ENCODE measurements around the gene RASA3.
"Not testable (repeated sequence)": the region's sequence is repeated elsewhere in the genome, so short reads cannot be mapped to it uniquely, and the experiment has no call there.

Gene RASA3

DNA sequence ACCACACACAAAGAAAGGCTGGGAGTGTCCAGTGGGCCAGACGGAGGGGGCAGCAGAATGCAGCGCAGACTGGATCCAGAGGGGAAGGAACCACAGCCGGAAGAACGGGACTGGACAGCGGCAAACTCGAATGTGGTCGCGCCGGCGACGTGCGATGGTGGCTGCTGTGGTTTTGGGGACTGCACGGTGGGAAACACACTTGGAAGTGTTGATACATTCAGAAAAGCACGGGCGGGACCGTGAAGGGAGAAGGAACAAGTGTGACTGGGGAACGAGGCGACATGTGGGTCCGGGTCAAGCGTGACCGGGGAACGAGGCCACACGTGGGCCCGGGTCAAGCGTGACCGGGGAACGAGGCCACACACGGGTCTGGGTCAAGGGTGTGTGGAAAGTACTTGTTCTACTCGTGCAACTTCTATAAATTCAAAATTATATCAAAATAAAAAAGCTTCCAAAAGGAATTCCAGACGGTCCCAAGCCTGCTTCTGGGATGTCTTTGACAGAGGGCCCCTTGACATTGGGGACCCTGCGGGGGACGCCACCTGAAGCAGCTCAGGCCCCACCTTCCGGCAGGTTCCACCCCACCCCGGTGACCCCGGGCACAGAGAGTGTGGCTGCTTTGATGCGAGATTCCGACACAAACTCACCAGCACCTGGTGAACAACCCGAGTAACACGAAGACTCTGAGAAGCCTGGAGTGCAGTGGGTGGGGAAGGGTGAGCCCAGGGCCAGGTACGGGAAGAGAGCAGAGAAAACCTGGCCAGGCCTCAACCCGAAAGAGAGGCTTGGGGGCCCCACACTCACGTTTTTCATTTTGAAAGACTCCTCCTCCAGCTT lies 133.4 kb downstream of the RASA3 start:
- no peak for DNase-seq

DNA sequence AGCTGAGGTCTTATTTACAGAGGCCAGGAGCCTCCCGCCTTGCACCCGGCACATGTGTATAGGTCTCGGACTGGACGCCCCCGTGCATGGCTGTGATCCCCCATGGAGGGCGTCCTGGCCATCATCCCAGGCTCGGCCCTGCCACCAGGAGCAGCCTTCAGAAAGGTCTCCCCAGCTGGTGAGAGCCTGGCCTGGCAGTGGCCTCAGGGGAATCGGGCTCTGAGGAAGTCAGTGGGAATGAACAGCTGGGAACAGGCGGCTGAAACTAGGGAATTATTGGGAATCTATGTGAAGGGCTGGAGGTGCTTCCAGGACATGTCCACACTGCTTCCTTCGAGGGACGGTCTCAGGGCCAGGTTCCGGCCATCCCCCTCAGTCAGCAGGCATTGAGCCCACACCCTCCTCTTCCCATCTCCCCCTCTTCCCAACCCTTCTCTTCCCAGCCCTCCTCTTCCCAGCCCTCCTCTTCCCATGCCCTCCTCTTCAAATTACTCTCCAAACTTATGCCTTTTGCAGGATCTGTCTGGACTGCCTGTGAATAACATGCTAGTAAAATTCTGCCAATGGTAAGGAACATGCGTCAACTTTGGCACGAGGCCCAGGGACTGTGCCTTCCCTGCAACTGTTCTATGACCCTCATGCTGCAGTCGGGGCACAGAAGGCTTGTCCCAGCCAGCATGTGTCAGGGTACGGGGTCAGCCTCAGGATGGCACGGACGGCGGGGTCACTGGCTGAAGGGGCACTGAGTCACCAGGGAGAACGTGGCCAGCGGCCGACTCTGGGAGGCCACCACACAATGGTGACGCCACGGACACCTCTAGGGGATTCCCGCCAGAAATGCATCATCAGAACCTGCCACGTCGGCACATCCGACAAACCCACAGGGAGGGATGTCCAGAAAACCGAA lies 134.3 kb downstream of the RASA3 start:
- no peak for DNase-seq

DNA sequence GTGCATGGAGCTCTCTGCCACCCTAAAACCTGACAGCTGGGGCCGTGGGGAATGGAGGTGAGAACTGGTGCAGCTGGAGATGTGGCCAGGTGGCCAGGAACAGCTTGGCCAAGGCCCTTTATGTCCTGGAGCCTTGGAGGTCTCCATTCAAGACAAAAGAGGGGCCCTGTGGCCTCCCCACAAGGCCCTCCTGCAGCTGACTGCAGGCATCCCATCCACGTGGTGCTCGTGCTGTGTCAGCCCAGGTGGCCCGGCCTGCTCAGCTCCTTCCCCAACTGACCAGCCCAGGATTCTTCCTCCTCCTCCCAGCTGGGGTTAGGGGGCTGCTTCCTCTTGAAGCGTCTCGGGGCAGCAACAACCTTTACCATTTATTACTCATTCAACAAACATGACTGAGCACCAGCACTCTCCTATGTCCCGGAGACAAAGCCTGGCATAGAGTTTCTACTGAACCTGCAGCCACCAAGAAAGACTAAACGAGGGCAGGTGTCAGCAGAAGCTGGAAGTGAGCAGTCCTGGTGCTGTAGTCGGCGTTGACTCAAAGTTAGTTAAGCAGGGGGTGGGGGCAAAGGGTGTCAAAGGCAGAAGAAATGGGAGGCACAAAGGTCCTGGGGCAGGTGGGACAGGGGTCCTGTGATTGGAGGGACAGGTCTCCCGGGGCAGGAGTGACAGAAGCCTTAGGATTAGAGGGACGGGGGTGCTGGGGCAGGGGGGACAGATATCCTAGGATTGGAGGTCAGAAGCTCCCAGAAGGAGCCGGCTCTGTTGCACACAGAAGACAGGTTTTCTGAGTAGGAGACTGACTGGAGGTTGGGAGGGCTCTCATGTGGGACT lies 135.3 kb downstream of the RASA3 start:
- DNase-seq: no peak

DNA sequence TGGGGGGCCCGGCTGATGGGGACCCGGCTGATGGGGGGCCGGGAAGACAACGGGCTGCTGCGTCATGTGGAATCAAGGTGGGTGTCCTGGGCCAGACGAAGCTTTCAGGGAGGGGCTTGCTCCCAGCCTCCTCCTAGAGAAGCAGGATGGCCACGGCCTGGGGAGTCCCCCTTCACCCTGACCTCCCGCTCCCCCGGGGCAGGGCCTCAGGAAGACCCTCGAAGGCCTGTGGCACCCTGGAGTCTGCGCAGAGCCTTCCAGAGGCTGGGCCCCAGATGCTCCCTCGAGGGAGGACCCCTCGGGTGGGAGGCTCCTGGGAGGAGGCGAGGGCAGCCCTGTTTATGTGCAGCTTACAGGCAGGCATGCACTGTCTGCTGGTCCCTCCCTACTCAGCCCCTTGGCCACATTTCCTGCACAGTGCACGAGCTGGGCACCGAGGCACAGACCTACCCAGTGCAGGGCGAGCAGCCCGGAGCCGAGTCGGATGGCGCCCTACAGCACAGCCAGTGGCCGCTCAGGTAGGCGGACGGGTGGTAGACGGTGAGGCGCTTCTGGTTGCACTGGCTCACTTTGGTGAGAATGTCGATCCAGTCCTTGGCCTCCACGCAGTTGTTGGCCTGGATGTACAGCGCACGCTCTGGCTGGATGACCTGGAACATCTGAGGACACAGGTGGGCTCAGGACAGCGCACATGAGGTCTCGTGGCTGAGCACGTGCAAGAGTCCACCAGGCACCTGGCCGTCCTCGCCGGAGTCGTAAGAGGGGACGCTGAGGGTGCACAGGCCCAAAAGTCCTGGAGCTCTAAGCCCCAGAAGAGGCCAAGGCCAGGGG lies 136.1 kb downstream of the RASA3 start:
- DNase-seq: no peak

DNA sequence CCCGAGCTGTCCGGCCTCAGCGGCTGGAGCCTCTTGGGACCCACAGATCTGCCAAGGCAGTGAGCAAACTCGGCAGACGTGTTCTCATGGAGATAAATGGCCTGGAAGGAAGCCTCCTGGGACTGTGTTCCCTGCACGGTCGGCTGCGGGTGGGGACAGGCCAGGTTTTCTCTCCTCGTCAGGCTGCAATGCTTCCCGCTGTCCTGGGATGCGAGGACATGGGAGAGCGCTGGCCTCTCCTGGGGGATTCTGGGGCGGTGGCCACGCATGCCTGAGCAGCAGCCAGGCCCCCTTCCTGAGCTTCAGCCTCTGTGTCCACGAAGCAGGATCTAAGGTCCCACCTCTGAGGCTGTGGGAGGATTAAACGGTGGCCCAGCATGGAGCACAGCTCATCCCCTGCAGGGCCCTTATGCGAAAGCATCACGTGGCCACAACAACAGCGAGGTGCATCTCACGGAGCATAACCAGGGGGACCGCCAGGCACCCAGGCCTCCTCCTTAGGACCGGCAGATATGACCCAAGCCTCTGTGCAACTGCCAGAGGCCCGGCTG lies 137.3 kb downstream of the RASA3 start:
- DNase-seq: no peak

DNA sequence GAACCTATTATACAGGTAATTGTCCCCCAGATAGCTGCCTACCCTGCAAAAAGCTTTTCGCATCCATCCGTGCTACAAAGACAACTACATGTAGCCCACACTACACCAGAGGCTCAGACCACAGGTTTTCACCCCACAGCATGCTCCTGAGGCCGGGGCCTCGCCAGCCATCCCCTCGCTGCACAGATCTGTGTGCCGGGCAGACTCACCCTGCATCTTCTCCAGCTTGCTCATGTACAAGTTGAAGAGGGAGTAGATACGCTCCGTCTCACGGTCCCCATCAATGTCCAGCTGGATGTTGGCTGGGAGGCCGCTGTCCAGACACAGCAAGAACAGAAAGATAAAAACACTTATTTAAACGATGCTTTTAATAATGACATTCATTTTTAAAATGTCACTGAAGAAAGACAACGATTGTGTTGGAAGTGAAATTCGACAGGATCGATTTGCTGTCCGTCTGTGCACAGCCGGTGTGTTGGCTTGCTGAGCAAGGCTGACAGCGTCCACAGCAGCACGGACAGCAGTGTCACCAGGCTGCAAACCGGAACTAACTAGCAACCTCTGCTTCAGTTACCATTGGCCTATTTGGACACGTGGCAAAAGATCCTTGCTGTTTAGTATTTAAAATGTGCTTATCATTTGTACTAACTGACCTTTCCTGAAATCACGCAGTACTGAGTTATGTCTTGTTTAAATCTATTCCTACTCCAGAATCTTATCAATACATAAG lies 140.0 kb downstream of the RASA3 start:
- no peak for DNase-seq

DNA sequence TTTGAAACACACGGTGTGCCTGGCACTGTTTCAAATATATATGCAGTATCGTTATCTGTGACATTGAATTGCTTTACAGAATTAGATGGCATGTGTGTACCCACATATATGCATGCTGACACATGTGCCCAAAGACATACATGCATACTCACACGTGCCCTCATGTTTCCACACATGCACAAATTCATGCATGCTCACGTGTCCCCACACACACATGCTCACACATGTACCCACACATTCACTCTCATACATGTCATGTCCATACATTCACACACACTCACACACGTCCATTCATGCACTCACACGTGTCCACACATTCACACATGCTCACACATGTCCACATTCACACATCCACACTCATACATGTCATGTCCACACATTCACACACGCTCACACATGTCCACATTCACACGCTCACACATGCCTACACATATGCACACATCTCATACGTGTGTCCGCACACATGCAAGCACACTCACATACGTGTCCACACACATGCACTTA lies 140.7 kb downstream of the RASA3 start:
- DNase-seq: no peak

DNA sequence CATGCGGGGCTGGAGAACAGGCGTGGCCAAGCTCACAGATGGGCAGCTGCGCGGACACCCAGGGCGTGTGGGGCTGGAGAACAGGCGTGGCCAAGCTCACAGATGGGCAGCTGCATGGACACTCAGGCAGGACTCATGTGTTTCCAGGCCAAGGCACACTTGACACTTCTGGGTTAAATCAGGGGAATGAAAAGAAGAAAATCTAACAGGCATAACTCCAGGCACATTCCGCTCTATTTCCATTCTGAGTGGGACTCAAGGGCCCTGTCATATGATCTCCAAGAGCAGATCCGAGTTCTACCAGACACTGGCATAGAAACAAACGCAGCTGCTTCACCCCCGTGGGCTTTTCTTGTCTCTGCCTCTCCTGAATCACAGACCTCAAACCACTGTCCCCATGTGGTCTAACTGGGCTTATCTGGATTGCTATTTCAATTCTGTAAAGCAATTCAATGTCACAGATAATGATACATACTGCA lies 141.2 kb downstream of the RASA3 start:
- DNase-seq: no peak

DNA sequence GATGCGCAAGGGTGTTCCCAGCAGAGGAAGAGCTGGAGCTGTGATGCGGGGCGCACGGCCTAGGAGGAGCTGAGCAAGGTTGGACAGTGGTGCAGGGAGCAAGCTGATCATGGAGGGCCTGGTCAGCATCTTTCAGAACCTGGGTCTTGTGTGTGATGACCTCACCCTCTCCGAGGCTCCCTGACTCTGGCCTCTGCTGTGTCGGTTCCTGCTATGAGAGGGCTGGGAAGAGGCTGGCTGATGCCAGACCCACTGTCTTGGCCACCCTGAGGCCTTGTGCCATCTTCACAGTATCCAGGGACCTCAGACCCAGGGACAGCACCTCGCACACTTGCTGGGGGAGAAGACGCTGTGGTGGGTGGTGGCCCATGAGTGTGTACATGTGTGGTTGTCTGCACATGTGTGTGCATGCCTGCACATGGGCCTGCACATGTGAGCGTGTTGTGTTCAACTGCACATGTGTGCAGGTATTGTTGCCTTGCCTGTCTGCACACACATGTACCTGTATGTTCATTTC lies 142.0 kb downstream of the RASA3 start:
- no peak for DNase-seq

DNA sequence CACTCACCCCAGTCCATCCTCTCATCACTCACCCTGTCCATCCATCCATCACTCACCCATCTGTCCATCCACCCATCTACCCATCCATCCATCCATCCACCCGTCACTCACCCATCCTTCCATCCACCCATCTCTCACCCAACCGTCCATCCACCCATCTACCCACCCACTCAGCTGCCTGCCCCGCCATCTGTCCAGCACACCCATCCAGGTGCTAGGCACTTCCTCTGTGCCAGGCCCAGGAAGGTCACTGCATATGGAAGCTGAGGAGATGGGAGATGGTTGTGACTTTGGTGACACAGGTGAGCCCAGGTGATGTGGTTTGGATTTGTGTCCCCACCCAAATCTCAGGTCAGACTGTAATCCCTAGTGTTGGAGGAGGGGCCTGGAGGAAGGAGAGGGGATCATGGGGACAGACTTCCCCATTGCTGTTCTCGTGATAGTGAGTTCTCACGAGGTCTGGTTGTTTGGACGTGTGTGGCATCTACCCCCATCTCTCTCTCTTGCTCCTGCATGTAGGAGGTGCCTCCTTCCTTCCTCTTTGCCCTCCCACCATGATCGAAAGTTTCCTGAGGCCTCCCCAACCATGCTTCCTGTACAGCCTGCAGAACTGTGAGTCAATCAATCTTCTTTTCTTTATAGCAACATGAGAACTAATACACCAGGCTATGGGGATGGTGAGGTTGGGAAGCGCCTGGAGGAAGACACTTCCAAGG lies 142.7 kb downstream of the RASA3 start:
- DNase-seq: no peak

DNA sequence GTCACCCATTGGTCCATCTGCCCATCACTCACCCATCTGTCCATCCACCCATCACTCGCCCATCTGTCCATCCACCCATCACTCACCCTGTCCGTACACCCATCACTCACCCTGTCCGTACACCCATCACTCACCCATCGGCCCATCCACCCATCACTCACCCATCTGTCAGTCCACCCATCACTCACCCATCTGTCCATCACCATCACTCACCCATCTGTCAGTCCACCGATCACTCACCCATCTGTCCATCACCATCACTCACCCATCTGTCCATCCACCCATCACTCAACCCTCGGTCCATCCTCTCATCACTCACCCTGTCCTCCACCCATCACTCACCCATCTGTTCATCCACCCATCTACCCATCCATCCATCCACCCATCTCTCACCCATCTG lies 143.6 kb downstream of the RASA3 start:
- not testable (repeated sequence) for DNase-seq

DNA sequence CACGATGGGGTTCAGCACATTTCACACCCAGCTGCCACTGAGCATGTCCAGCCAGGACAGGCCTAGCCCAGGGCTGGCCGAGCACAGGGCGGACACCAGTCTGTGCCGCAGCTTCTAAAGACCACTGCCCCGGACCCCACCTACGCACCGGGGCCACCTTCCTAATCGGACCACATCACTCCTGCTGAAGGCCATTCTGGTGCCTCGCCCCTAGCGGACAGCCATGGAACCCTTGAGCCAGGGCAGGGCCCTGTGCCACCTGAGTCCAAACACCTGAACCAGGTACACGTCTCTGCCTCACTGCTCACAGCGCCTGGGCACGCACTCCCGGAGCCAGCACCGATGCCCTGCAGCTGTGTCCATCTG lies 150.1 kb downstream of the RASA3 start:
- no peak for DNase-seq

DNA sequence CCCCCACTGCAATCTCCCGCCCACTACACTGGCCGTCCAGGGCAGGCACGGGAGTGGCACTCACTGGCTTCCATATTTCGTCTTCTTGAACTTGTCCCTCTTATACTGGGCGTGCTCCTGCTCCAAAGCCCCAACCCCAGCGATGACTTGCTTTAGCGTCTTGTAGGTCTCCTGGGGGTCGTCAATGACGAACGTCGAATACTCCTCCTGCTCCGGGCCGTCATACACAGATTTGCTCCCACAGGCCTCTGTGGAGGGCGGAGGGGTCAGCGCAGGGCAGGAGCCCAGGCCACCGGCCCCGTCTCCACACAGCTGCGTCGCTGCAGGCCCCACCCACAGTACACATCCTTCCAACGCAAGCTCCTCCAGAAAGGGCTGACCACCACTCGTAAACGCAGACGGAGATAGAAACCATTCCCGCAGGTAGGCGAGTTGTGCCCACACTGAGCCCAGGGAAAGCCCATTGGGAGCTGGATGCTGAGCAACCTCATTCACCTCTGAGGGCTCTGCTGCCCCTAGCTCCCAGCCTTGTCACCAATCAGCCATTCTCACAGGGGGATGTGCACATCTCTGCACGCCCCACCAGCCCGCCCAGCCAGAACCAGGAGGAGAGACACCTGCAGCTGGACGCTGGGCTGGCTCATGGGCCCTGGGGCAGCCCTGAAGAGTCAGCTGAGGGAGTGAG lies 150.7 kb downstream of the RASA3 start:
- DNase-seq: no peak

DNA sequence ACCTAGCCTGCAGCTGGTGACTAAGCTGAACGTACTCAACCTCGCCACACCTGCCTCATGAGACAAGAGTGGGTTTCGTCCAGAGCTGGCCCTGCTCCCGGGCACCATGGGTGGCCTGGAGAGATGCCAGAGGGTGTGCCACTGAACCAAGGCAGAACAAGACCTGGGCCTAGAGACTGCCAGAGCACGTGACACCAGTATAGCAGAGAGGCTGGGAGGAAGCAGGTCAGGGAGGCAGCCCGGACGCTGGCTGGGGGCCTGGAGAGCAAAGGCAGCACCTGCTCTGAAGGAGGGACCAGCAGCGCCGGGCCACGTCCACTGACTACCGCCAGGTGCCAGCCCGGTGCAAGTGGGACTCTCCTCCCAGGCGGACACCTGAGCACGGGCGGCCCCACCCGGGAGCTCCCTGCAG lies 151.2 kb downstream of the RASA3 start:
- DNase-seq: peak; percentile 98

DNA sequence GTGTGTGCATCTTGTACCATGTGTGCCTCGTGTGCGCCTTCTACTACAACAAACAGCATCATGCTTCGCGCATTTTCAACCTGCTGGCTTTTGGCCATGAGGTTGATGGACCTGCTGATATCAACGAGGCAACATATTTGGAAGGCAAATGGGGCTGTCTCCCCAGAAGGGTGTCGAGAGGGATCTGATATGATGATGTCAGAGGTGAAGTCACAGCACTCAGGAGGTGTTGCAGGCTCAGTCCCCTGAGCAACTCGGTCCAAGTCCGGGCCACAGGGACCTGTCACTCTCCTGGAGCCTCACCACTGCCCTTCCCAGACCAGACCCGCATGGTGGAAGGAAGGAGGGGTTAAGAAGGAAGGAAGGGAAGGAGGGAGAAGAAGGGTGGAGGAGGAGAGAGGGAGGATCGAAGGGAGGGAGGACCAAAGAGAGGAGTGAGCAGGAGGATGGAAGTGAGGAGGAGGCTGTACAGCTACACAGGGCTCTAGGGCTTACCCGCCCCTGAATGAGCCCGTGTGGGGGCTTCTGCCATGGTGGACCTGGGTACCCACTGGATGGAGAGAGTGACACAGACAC lies 151.8 kb downstream of the RASA3 start:
- no peak for DNase-seq

DNA sequence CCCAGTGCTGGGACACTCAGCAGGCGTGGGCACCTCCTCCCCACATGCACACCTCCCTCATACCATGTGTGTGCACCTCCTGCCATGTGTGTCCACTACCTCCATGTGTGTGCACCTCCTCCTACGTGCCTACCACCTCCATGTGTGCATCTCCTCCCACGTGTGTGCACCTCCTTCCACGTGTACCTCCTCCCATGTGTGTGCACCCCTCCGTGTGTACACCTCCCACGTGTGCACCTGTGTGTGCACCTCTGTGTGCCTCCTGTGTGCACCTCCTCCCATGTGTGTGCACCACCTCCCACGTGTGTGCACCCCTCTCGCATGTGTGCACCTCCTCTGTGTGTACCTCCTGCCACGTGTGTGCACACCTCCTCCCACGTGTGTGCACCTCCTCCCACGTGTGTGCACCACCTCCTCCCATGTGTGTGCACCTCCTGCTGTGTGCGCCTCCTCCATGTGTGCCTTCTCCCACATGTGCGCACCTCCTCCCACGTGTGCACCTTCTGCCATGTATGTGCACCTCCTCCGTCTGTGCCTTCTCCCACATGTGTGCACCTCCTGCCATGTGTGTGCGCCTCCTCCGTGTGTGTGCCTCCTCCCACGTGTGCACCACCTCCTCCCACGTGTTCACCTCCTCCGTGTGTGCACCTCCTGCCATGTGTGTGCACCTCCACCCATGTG lies 152.5 kb downstream of the RASA3 start:
- no peak for DNase-seq

DNA sequence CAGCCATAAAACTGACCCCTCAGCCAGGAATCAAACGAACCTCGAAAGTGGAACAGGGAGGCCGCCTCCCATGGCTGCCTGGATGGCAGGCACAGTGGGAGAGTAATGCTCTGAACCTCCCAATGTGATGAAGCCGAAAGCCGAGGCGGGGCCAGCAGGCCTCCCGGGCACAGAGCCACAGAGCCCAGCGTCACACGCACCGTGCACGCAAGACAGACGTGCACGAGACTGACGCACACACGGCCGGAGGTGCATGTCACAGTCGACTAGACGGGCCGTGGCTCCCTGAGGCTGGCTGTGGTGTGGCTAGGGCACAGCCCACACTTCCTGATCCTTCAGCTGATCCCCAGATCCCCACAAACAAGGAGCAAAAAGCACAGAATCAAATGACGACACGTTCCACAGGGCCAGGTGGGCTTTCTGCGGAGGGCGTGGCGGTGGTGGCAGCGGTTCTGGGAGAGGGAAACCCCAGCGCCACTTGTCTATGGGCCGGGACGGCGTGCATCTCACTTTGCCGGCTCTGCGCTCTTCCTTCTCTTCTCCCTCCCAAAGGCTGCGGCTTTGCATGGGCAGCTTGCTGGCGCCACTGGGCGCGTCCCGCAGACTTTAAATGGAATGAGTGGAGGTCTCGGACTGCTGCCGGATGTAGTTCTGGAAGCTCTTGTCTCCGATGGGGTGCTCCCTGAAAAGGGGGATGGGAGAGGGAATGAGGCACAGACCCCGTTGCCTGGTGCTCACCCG lies 153.5 kb downstream of the RASA3 start:
- no peak for DNase-seq

DNA sequence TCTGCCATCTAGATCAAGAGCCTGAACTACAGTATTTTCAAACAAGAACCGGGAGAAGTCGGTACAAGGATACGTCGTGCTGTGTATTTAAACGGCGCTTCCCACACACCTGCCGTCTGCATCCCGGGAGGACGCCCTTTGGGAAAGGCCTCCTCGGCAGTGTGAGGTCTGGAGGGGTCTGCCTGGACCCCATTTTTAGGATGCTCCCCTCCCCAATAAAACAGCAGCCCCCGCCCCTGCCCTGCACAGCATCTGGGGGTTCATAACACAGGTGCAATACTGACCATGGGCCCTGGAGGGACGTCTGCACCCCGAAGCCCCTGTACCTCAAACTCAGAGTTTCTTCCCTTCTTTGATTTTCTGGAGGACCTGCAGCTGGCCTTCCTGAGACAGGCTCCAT lies 154.4 kb downstream of the RASA3 start:
- DNase-seq: no peak

Data from NCI-H748 treated with DMSO at 0.1 percent for 48 hours (cell line).